HG03135 (cell line): ENCODE measurements around the gene APBA2.

Experiments
- ATAC-seq: cut with Tn5 transposase; IDR thresholded peaks from one replicate; pipeline ENCODE4 v1.9.1; 2021; ENCODE audit warnings: mild to moderate bottlenecking, moderate library complexity; ENCODE audit not compliant: unreplicated experiment

The APBA2 gene

GRCh38 chr15:28933710-28934445, 48.1 kb downstream of the APBA2 start:
- ATAC-seq, result no peak

GRCh38 chr15:28934645-28935044, 48.9 kb downstream of the APBA2 start:
- no peak for ATAC-seq

GRCh38 chr15:28935316-28935715, 49.5 kb downstream of the APBA2 start:
- ATAC-seq, result no peak

GRCh38 chr15:28936081-28936480, 50.3 kb downstream of the APBA2 start:
- no peak for ATAC-seq

GRCh38 chr15:28936481-28936881, 50.7 kb downstream of the APBA2 start:
- no peak for ATAC-seq

GRCh38 chr15:28937271-28937670, 51.5 kb downstream of the APBA2 start:
- no peak for ATAC-seq

- no peak for ATAC-seq
Observed at GRCh38 chr15:28942046-28942445, 56.3 kb downstream of the APBA2 start.

GRCh38 chr15:28942571-28942970, 56.8 kb downstream of the APBA2 start:
- no peak for ATAC-seq

- no peak for ATAC-seq
Observed at GRCh38 chr15:28943146-28943545, 57.4 kb downstream of the APBA2 start.

GRCh38 chr15:28943611-28944230, 57.9 kb downstream of the APBA2 start:
- ATAC-seq, result no peak

GRCh38 chr15:28944286-28944685, 58.5 kb downstream of the APBA2 start:
- ATAC-seq, result no peak

- no peak for ATAC-seq
Observed at GRCh38 chr15:28944696-28945300, 59.0 kb downstream of the APBA2 start.

- ATAC-seq, result no peak
Observed at GRCh38 chr15:28945626-28946230, 60.0 kb downstream of the APBA2 start.

GRCh38 chr15:28946803-28947202, 61.0 kb downstream of the APBA2 start:
- no peak for ATAC-seq

- ATAC-seq, result no peak
Observed at GRCh38 chr15:28947221-28947674, 61.5 kb downstream of the APBA2 start.

- no peak for ATAC-seq
Observed at GRCh38 chr15:28948036-28948435, 62.3 kb downstream of the APBA2 start.

- no peak for ATAC-seq
Observed at GRCh38 chr15:28950916-28951315, 65.1 kb downstream of the APBA2 start.

- no peak for ATAC-seq
Observed at GRCh38 chr15:28952666-28953491, 67.1 kb downstream of the APBA2 start.

GRCh38 chr15:28953573-28954195, 67.9 kb downstream of the APBA2 start:
- ATAC-seq, result no peak

- no peak for ATAC-seq
Observed at GRCh38 chr15:28954466-28955159, 68.8 kb downstream of the APBA2 start.
